ENCODE results near the gene CASKIN2. TPM values are rescaled to one million over a fixed set of nuclear protein-coding genes. Genes with fewer than 3 reads are reported as not detected.

Gene CASKIN2
- total RNA-seq, 1 donor = 8.0 TPM

GRCh38 chr17:75559958-75560533 lies 44.7 kb upstream of the CASKIN2 start:
- DNase-seq (ENCODE audit: low read depth) = no peak
- no peak for TF ChIP-seq CTCF (IDR thresholded peaks at IDR 0.05; ENCODE audit: insufficient read depth, low read length)
- no peak overlapping the region for H3K4me3 ChIP-seq (ENCODE audit: low read depth, low read length)

- no peak for TF ChIP-seq CTCF (IDR thresholded peaks at IDR 0.05; ENCODE audit: insufficient read depth, low read length)
- no peak overlapping the region for H3K4me3 ChIP-seq (ENCODE audit: low read depth, low read length)
- no peak for DNase-seq (ENCODE audit: low read depth)
Observed at GRCh38 chr17:75558666-75559530, 43.6 kb upstream of the CASKIN2 start.

- no peak for DNase-seq (ENCODE audit: low read depth)
- no peak overlapping the region for H3K4me3 ChIP-seq (ENCODE audit: low read depth, low read length)
- TF ChIP-seq CTCF (IDR thresholded peaks at IDR 0.05; ENCODE audit: insufficient read depth, low read length) = no peak
Observed at GRCh38 chr17:75557852-75558665, 42.7 kb upstream of the CASKIN2 start.

GRCh38 chr17:75557075-75557851 lies 41.9 kb upstream of the CASKIN2 start:
- no peak overlapping the region for H3K4me3 ChIP-seq (ENCODE audit: low read depth, low read length)
- DNase-seq (ENCODE audit: low read depth) = peak; percentile 70
- TF ChIP-seq CTCF (IDR thresholded peaks at IDR 0.05; ENCODE audit: insufficient read depth, low read length) = no peak

DNA sequence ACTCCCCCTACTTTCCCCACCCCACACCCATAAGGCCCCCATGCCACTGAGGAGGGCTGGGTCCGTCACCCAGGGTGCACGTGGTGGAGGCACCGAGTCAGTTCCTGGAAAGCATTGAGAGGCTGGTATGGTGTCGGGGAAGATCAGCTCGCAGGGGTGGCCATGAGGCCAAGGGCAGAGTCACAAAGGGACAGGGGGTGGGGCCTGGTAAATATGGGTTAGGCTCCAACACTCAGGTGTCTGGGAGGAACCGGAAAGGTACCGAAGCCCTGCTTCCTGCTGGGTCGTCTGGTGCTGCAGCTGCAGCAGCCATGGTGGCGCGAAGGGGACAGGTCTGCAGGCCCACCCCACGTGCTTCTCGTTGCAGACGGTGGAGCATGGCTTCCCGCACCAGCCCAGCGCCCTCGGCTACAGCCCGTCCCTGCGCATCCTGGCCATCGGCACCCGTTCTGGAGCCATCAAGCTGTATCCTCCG lies 40.4 kb upstream of the CASKIN2 start:
- no peak for DNase-seq (ENCODE audit: low read depth)
- no peak overlapping the region for H3K4me3 ChIP-seq (ENCODE audit: low read depth, low read length)
- no peak for TF ChIP-seq CTCF (IDR thresholded peaks at IDR 0.05; ENCODE audit: insufficient read depth, low read length)

Data from fibroblast of the aortic adventitia (primary cell).